ENCODE results near the gene RB1.
A peak's percentile ranks its signal among the peaks of the same experiment; 100 is the strongest.

RB1 gene

DNA sequence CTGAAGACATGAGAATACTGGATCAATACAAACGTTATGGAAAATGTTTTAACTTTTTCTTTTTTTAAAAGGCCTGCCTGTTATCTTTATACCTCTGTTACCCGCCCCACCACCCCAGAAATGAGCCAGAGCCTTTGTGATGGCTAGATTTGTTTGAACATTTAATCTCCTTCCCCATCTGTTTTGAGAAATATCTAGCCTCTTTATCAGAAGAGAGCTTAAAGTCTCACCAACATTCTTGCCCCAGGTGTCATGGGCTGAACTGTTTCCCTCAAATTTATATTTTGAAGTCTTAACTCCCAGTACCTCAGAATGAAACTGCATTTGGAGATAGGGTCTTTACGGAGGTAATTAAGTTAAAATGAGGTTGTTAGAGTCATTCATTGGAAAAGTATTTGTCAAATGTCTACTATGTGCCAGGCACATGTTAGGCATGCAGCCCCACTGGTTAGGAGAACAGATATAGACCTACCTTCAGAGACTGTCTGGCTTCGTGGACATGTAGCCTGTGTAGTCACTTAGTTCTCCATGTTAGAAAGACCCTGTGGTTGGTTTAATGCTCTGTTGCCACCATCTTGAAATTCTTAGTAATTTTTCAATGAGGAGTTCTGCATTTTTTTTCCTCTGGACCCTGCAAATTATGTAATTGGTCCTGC is 6.3 kb upstream of the RB1 start:
- H3K36me3 ChIP-seq (ENCODE audit: control insufficient read depth, insufficient read depth, low read length): no peaks in the 10 kb centered on the region
- WGBS, 2 experiments (ENCODE audit: insufficient coverage in 2 of 2): 76% methylated on average over 2 of the region's 4 CpGs; no CpG with 5 or more reads in 1 of the 2 experiments
- H3K27ac ChIP-seq (ENCODE audit: low read depth, low read length, severe bottlenecking): no peak overlapping the region

GRCh38 chr13:48299591-48299990 is 4.0 kb upstream of the RB1 start:
- no peaks in the 10 kb centered on the region for H3K36me3 ChIP-seq (ENCODE audit: control insufficient read depth, insufficient read depth, low read length)
- peaks cover 10% of the 10 kb centered on the region for H3K4me1 ChIP-seq (ENCODE audit: control insufficient read depth, insufficient read depth, low read length, poor library complexity, severe bottlenecking)
- no peak overlapping the region for H3K27ac ChIP-seq (ENCODE audit: low read depth, low read length, severe bottlenecking)
- no peaks in the 10 kb centered on the region for H3K9me3 ChIP-seq (ENCODE audit: control insufficient read depth, low read length)
- H3K4me3 ChIP-seq (ENCODE audit: extremely low read depth, insufficient read depth, low read length, poor library complexity, severe bottlenecking): no peak overlapping the region
- 90 to 100% methylated on average over 2 of the region's 2 CpGs for WGBS, 2 experiments (ENCODE audit: insufficient coverage in 2 of 2)

More for the DNA sequence above, 6.3 kb upstream of the RB1 start:
- Histone ChIP-seq H3K4me1 (ENCODE audit: control insufficient read depth, insufficient read depth, low read length, poor library complexity, severe bottlenecking) (peaks cover 7% of the 10 kb centered on the region), H3K4me3 (ENCODE audit: extremely low read depth, insufficient read depth, low read length, poor library complexity, severe bottlenecking) (no peak overlapping the region), H3K9me3 (ENCODE audit: control insufficient read depth, low read length) (no peaks in the 10 kb centered on the region)

DNA sequence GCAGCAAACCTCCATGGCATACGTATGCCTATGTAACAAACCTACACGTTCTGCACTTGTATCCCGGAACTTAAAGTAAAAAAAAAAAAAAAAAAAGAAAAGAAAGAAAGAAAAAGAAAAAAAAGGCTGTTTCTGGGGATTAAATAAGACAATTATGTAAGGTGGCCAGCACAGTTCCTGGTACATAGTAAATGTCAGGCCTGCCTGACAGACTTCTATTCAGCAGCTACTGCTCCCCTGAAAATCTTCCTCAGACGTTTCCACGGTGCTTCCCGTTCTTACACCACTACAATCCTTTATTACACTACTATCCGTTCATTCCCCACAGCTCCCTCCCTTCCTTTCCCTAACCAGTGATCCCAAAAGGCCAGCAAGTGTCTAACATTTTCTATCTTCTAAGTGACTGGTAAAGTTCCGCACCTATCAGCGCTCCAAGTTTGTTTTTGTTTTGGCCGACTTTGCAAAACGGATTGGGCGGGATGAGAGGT is 636 bp upstream of the RB1 start:
- no peaks in the 10 kb centered on the region for H3K9me3 ChIP-seq (ENCODE audit: control insufficient read depth, low read length)
- H3K4me1 ChIP-seq (ENCODE audit: control insufficient read depth, insufficient read depth, low read length, poor library complexity, severe bottlenecking): peaks cover 3% of the 10 kb centered on the region
- H3K36me3 ChIP-seq (ENCODE audit: control insufficient read depth, insufficient read depth, low read length): peaks cover under 1% of the 10 kb centered on the region
- 2 to 8% methylated on average over 6 to 9 of the region's 12 CpGs for WGBS, 2 experiments (ENCODE audit: insufficient coverage in 2 of 2)
- peak overlapping the region; percentile 96 for H3K27ac ChIP-seq (ENCODE audit: low read depth, low read length, severe bottlenecking)
- H3K4me3 ChIP-seq (ENCODE audit: extremely low read depth, insufficient read depth, low read length, poor library complexity, severe bottlenecking): peak overlapping the region; percentile 85

DNA sequence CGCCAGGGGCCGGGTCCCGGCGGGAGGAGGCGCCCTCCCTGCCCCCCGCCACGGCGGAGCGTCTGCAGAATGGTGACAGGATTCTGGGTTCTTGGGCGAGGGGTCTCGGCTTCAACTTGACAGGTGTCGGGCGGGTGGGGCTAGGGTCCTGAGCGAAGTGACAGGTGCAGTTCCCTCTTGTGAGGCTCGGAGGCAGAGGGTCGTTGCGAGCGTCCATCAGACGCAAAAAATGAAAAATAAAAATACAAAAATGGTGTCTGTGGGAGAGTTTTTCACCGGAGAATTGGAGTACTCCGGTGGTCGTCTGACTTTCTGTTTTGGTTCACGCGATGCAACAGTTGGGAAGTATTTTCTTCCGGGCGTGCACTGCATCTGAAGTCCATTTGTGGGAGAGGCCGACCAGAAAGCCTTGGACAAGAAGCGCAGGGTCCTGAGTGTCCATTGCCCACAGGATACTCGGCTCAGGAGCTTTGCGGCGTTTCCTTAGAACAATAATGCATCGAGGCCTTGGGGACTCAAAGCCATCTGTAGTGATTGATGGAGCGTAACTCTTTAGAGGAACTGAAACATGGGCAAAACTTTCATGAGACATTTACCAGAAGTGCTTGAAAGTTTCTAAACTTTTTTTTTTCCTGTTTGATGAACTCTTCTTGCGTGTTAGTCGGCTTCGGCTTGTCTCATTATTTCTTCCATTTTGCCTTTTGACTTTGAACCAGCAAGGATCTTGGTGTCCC is 759 bp downstream of the RB1 start:
- peaks cover 7% of the 10 kb centered on the region for H3K36me3 ChIP-seq (ENCODE audit: control insufficient read depth, insufficient read depth, low read length)
- 9 to 10% methylated on average over 26 to 35 of the region's 36 CpGs for WGBS, 2 experiments (ENCODE audit: insufficient coverage in 2 of 2)
- peak overlapping the region; percentile 85 for H3K4me3 ChIP-seq (ENCODE audit: extremely low read depth, insufficient read depth, low read length, poor library complexity, severe bottlenecking)
- no peaks in the 10 kb centered on the region for H3K9me3 ChIP-seq (ENCODE audit: control insufficient read depth, low read length)
- peaks cover 3% of the 10 kb centered on the region for H3K4me1 ChIP-seq (ENCODE audit: control insufficient read depth, insufficient read depth, low read length, poor library complexity, severe bottlenecking)
- peak overlapping the region; percentile 96 for H3K27ac ChIP-seq (ENCODE audit: low read depth, low read length, severe bottlenecking)

DNA sequence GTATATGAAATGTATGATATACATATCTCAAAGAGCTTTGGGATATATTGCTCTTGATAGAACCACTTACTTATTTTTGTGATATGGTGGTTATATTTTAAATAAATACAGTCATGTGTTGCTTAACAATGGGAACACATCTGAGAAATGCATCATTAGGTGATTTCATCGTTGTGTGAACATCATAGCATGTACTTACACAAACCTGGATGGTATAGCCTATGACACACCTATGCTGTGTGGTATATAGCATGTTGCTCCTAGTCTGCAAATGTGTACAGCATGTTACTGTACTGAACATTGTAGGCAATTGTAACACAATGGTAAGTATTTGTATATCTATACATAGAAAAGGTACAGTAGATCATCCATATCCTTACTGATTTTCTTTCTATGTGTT is 7.7 kb downstream of the RB1 start:
- no peaks in the 10 kb centered on the region for H3K4me1 ChIP-seq (ENCODE audit: control insufficient read depth, insufficient read depth, low read length, poor library complexity, severe bottlenecking)
- WGBS, 2 experiments (ENCODE audit: insufficient coverage in 2 of 2): 100% methylated on average over 1 of the region's 1 CpG; no CpG with 5 or more reads in 1 of the 2 experiments
- peaks cover 20% of the 10 kb centered on the region for H3K36me3 ChIP-seq (ENCODE audit: control insufficient read depth, insufficient read depth, low read length)
- H3K4me3 ChIP-seq (ENCODE audit: extremely low read depth, insufficient read depth, low read length, poor library complexity, severe bottlenecking): no peak overlapping the region
- H3K27ac ChIP-seq (ENCODE audit: low read depth, low read length, severe bottlenecking): no peak overlapping the region
- H3K9me3 ChIP-seq (ENCODE audit: control insufficient read depth, low read length): no peaks in the 10 kb centered on the region

DNA sequence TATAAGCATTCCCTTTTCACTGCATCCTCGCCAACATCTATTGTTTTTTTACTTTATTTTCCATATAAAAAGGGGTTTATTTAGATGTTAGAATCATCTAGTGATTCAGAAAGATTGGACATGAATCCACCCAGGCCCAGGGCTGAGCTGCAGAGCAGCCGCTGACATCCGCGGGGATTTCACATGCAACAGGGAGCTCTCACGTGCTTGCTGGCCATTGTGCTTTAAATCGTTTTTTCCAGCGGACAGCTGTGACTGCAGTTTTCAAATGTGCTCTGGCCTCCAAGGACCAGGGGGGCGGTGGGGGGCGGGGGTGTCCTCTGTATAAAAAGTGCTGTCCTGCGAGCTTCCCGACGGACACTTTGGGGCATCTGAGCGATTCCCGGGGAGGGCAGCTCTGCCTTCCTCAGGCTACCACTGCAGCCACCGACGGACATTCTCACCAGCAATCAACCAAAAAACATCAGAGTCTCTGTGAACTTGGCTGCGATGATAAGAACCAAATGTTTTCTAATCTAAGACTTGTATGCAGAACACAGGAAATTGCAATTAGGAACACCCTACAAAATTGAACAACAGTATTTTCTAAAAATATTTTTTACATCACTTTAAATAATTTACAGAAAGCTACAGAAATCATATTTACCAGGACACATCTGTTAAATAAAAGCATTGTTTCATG is 12.6 kb downstream of the RB1 start:
- H3K4me3 ChIP-seq (ENCODE audit: extremely low read depth, insufficient read depth, low read length, poor library complexity, severe bottlenecking): no peak overlapping the region
- H3K4me1 ChIP-seq (ENCODE audit: control insufficient read depth, insufficient read depth, low read length, poor library complexity, severe bottlenecking): no peaks in the 10 kb centered on the region
- H3K36me3 ChIP-seq (ENCODE audit: control insufficient read depth, insufficient read depth, low read length): peaks cover 51% of the 10 kb centered on the region
- 84 to 94% methylated on average over 13 to 16 of the region's 17 CpGs for WGBS, 2 experiments (ENCODE audit: insufficient coverage in 2 of 2)
- H3K9me3 ChIP-seq (ENCODE audit: control insufficient read depth, low read length): peaks cover 4% of the 10 kb centered on the region
- H3K27ac ChIP-seq (ENCODE audit: low read depth, low read length, severe bottlenecking): no peak overlapping the region

DNA sequence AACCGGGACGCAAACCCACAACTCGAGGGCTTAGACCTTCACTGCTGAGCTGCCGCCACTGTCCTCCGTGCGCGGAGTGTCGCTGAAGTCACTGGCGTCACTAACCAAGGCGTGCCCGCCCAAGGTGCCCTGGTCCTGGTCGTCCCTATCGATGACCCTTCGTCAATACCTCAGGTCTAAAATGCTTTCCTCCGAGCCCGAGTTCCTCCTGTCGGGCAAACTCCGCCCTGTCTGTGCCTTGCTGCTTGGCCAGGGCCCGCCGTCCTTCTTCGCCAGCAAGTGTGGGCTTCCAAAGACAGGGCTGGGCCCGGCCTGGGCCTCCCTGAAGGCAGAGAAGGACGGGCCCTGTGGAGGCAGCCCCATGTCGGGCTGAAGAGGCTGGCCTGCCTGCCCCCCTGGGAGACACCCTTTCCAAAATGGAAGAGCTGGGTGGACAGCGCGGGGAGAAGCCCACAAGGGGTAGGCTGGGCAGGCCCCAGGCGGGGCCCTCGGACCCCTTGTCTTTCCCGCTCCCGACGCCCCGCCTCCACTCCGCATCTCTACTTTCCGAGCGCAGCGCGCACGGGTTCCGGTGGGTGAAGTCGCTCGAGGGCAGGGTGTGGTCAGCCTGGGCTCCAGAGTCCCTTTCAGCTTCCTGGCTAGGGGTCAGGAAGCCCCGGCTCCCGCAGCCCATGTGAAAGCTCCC is 13.4 kb downstream of the RB1 start:
- peaks cover 57% of the 10 kb centered on the region for H3K36me3 ChIP-seq (ENCODE audit: control insufficient read depth, insufficient read depth, low read length)

GRCh38 chr13:48317511-48318376 is 14.2 kb downstream of the RB1 start:
- Histone ChIP-seq H3K9me3 (ENCODE audit: control insufficient read depth, low read length) (peaks cover 9% of the 10 kb centered on the region), H3K4me1 (ENCODE audit: control insufficient read depth, insufficient read depth, low read length, poor library complexity, severe bottlenecking) (no peaks in the 10 kb centered on the region), H3K36me3 (ENCODE audit: control insufficient read depth, insufficient read depth, low read length) (peaks cover 51% of the 10 kb centered on the region), H3K4me3 (ENCODE audit: extremely low read depth, insufficient read depth, low read length, poor library complexity, severe bottlenecking) (no peak overlapping the region), H3K27ac (ENCODE audit: low read depth, low read length, severe bottlenecking) (no peak overlapping the region)
- WGBS, 2 experiments (ENCODE audit: insufficient coverage in 2 of 2): 89 to 94% methylated on average over 39 to 40 of the region's 41 CpGs

More for the DNA sequence above, 13.4 kb downstream of the RB1 start:
- Histone ChIP-seq H3K9me3 (ENCODE audit: control insufficient read depth, low read length) (peaks cover 7% of the 10 kb centered on the region), H3K27ac (ENCODE audit: low read depth, low read length, severe bottlenecking) (no peak overlapping the region), H3K4me3 (ENCODE audit: extremely low read depth, insufficient read depth, low read length, poor library complexity, severe bottlenecking) (no peak overlapping the region), H3K4me1 (ENCODE audit: control insufficient read depth, insufficient read depth, low read length, poor library complexity, severe bottlenecking) (no peaks in the 10 kb centered on the region)
- 97% methylated on average over 30 to 43 of the region's 43 CpGs for WGBS, 2 experiments (ENCODE audit: insufficient coverage in 2 of 2)

- WGBS, 2 experiments (ENCODE audit: insufficient coverage in 2 of 2): 94 to 99% methylated on average over 11 to 28 of the region's 28 CpGs
- H3K4me1 ChIP-seq (ENCODE audit: control insufficient read depth, insufficient read depth, low read length, poor library complexity, severe bottlenecking): no peaks in the 10 kb centered on the region
- no peak overlapping the region for H3K27ac ChIP-seq (ENCODE audit: low read depth, low read length, severe bottlenecking)
- no peak overlapping the region for H3K4me3 ChIP-seq (ENCODE audit: extremely low read depth, insufficient read depth, low read length, poor library complexity, severe bottlenecking)
- peaks cover 50% of the 10 kb centered on the region for H3K36me3 ChIP-seq (ENCODE audit: control insufficient read depth, insufficient read depth, low read length)
- H3K9me3 ChIP-seq (ENCODE audit: control insufficient read depth, low read length): peaks cover 9% of the 10 kb centered on the region
Observed at GRCh38 chr13:48318377-48318811, 14.8 kb downstream of the RB1 start.

Measured in mesodermal cell (in vitro differentiated cells).